HCT116 (cell line): ENCODE measurements around the gene C5orf46. TPM values are rescaled to one million over a fixed set of nuclear protein-coding genes. Genes with fewer than 3 reads are reported as not detected.

Source experiments
- ATAC-seq: fragments of 200-7000 bp; cut with Tn5 transposase; 2 replicates; pipeline ENCODE4 v1.9.1; 2020; ENCODE audit warnings: mild to moderate bottlenecking, moderate library complexity
- BruUV-seq: library from RNA; stranded (reverse); fragments of 400-500 nt; replicated peaks from 2 replicates; lab custom pipeline; 2021; lab: Mats Ljungman, UMichigan
- CTCF ChIA-PET: fragments of 300-600 bp; sonication (Branson Sonifier 250); formaldehyde crosslinking; loops from one replicate; lab custom pipeline; 2021; ENCODE audit warnings: antibody characterized with exemption; lab: Charles Lee
- POLR2A ChIA-PET: fragments of 300-600, 350-600 bp; sonication (Branson Sonifier 250); formaldehyde crosslinking; loops from one replicate; lab custom pipeline; 2021; ENCODE audit warnings: antibody characterized with exemption; lab: Charles Lee
- RAD21 ChIA-PET, 2 experiments: fragments of 300-600 bp; sonication (Branson Sonifier 250); formaldehyde crosslinking; loops; one replicate each; lab custom pipeline; 2023; ENCODE audit warnings: low total read pairs in 2 of 2; ENCODE audit not compliant: uncharacterized antibody in 2 of 2, unreplicated experiment in 2 of 2, low non-redundant PET in 1 of 2; lab: Charles Lee
- DNase-seq: peaks from one replicate; pipeline ENCODE4 v3.0.0-alpha.2; 2010; ENCODE audit warnings: low read depth, low spot score
- H2AFZ ChIP-seq: fragments of 200-600 bp; shearing (Covaris generic), sonication (generic); 2 replicates; pipeline ENCODE4 v1.6.1; 2017; ENCODE audit warnings: low read depth, mixed run types, mixed read lengths, antibody characterized with exemption, low read length; ENCODE audit not compliant: poor library complexity, severe bottlenecking
- H3K27ac ChIP-seq: 2 replicates; pipeline ENCODE4 v1.5.1; 2012; ENCODE audit warnings: low read depth, low read length
- H3K27me3 ChIP-seq: fragments of 200-600 bp; sonication (generic); 2 replicates; pipeline ENCODE4 v1.6.1; 2016; ENCODE audit warnings: mixed run types, low read length, mixed read lengths; ENCODE audit not compliant: insufficient read depth
- H3K36me3 ChIP-seq, 2 experiments: fragments of 200-500 bp in 1 of 2; fragments of 200-600 bp in 1 of 2; sonication (Bioruptor generic) in 1 of 2; sonication (generic) in 1 of 2; 2 replicates each; pipeline versions ENCODE4 v1.5.1 to v1.6.1; 2014 to 2016; ENCODE audit warnings: low read length in 2 of 2, inconsistent platforms in 1 of 2, mixed read lengths in 1 of 2, mixed run types in 1 of 2; ENCODE audit not compliant: insufficient read depth in 2 of 2, control insufficient read depth in 1 of 2
- H3K4me1 ChIP-seq, 2 experiments: fragments of 200-600 bp in 1 of 2; sonication (generic) in 1 of 2; 2 replicates each; pipeline versions ENCODE4 v1.5.1 to v1.6.1; 2012 to 2017; ENCODE audit warnings: low read length in 2 of 2, inconsistent platforms in 1 of 2, mild to moderate bottlenecking in 1 of 2, mixed read lengths in 1 of 2, mixed run types in 1 of 2, moderate library complexity in 1 of 2; ENCODE audit not compliant: insufficient read depth in 2 of 2, control insufficient read depth in 1 of 2
- H3K4me2 ChIP-seq: fragments of 200-600 bp; sonication (generic); 2 replicates; pipeline ENCODE4 v1.6.1; 2017; ENCODE audit warnings: mixed run types, low read length, mixed read lengths
- H3K4me3 ChIP-seq, 2 experiments: fragments of 200-600 bp in 1 of 2; sonication (generic) in 1 of 2; replicated peaks in 1 of 2; 2 replicates each; pipeline ENCODE4 v1.5.1; 2011 to 2016; ENCODE audit warnings: low read length in 2 of 2, control low read depth in 1 of 2, low read depth in 1 of 2, mild to moderate bottlenecking in 1 of 2, mixed read lengths in 1 of 2, mixed run types in 1 of 2
- H3K79me2 ChIP-seq: fragments of 200-600 bp; sonication (generic); 2 replicates; pipeline ENCODE4 v1.6.1; 2017; ENCODE audit warnings: mild to moderate bottlenecking, mixed run types, low read length, moderate library complexity, mixed read lengths; ENCODE audit not compliant: insufficient read depth
- H3K9ac ChIP-seq: fragments of 200-600 bp; sonication (generic); 2 replicates; pipeline ENCODE4 v1.6.1; 2016; ENCODE audit warnings: low read length, mixed read lengths
- H3K9me2 ChIP-seq: fragments of 200-600 bp; sonication (generic), shearing (Covaris generic); 2 replicates; pipeline ENCODE4 v1.6.1; 2017; ENCODE audit warnings: mixed run types, mild to moderate bottlenecking, moderate library complexity; ENCODE audit not compliant: insufficient read depth
- H3K9me3 ChIP-seq, 2 experiments: fragments of 200-500 bp in 1 of 2; fragments of 200-600 bp in 1 of 2; sonication (Bioruptor generic) in 1 of 2; sonication (generic) in 1 of 2; 2 replicates each; pipeline ENCODE4 v1.6.1; 2014 to 2017; ENCODE audit warnings: low read length in 2 of 2, mixed read lengths in 2 of 2, inconsistent platforms in 1 of 2, low read depth in 1 of 2, mild to moderate bottlenecking in 1 of 2, mixed run types in 1 of 2, moderate library complexity in 1 of 2; ENCODE audit not compliant: control insufficient read depth in 1 of 2, insufficient read depth in 1 of 2
- H4K20me1 ChIP-seq: fragments of 200-600 bp; sonication (generic), shearing (Covaris generic); 2 replicates; pipeline ENCODE4 v1.6.1; 2017; ENCODE audit warnings: mixed run types, mild to moderate bottlenecking, moderate library complexity; ENCODE audit not compliant: insufficient read depth
- CBX3 ChIP-seq: IDR thresholded peaks from 2 replicates; pipeline ENCODE4 v1.6.1; 2012; ENCODE audit warnings: low read depth
- ELF1 ChIP-seq: IDR thresholded peaks from 2 replicates; pipeline ENCODE4 v1.6.1; 2012; ENCODE audit warnings: low read depth, borderline replicate concordance
- EZH2 ChIP-seq: fragments of 200-600 bp; sonication (generic); IDR thresholded peaks from 2 replicates; pipeline ENCODE4 v1.6.1; 2017; ENCODE audit warnings: antibody characterized with exemption, mixed run types
- EZH2phosphoT487 ChIP-seq: fragments of 200-600 bp; IDR thresholded peaks from 2 replicates; pipeline ENCODE4 v1.6.1; 2018; ENCODE audit warnings: antibody characterized with exemption, borderline replicate concordance
- FOSL1 ChIP-seq: IDR thresholded peaks from 2 replicates; pipeline ENCODE4 v1.6.1; 2012; ENCODE audit warnings: low read depth
- JUND ChIP-seq: IDR thresholded peaks from 2 replicates; pipeline ENCODE4 v1.6.1; 2012
- RAD21 ChIP-seq: IDR thresholded peaks from 2 replicates; pipeline ENCODE4 v1.6.1; 2012; ENCODE audit warnings: low read depth, mild to moderate bottlenecking
- SP1 ChIP-seq: IDR thresholded peaks from 2 replicates; pipeline ENCODE4 v1.6.1; 2012; ENCODE audit warnings: low read depth
- SRF ChIP-seq: IDR thresholded peaks from 2 replicates; pipeline ENCODE4 v1.6.1; 2012; ENCODE audit warnings: low read depth
- YY1 ChIP-seq: IDR thresholded peaks from 2 replicates; pipeline ENCODE4 v1.6.1; 2011; ENCODE audit warnings: low read length, low read depth, moderate library complexity, mild to moderate bottlenecking; ENCODE audit not compliant: insufficient replicate concordance; ENCODE audit errors: extremely low read depth
- ZNF274 ChIP-seq: fragments of 200-500 bp; sonication (Bioruptor generic); IDR thresholded peaks from 2 replicates; pipeline ENCODE4 v1.6.1; 2014; ENCODE audit warnings: mild to moderate bottlenecking, low read depth, low read length, inconsistent platforms
- intact Hi-C: fragments of 100-400 bp; cut with micrococcal nuclease; formaldehyde crosslinking; loops from 2 replicates; pipeline ENCODE4 v1.10.0; 2022
- total RNA-seq: library from RNA; stranded (reverse); gene quantifications from one replicate; pipeline ENCODE4 v1.2.1, GENCODE V29; 2021; ENCODE audit not compliant: unreplicated experiment
- TF ChIP-seq, protein P1 (sequence below), 3 experiments: fragments of 200-600 bp in 1 of 3; sonication (generic) in 1 of 3; IDR thresholded peaks in 2 of 3; conservative IDR thresholded peaks in 1 of 3; 2 replicates each; pipeline ENCODE4 v1.5.1; 2012 to 2017; ENCODE audit warnings: low read depth in 2 of 3, low read length in 2 of 3, antibody characterized with exemption in 1 of 3, borderline replicate concordance in 1 of 3, control low read depth in 1 of 3, mild to moderate bottlenecking in 1 of 3, mixed read lengths in 1 of 3, mixed run types in 1 of 3, moderate library complexity in 1 of 3; ENCODE audit not compliant: insufficient read depth in 1 of 3
- TF ChIP-seq, protein P2 (sequence below): IDR thresholded peaks from 2 replicates; pipeline ENCODE4 v1.6.1; 2011; ENCODE audit warnings: mild to moderate bottlenecking, low read length, moderate library complexity; ENCODE audit not compliant: insufficient replicate concordance; ENCODE audit errors: extremely low read depth
- TF ChIP-seq, protein P3 (sequence below): IDR thresholded peaks from 2 replicates; pipeline ENCODE4 v1.6.1; 2012; ENCODE audit warnings: low read depth
- TF ChIP-seq, protein P4 (sequence below): IDR thresholded peaks from 2 replicates; pipeline ENCODE4 v1.6.1; 2012

C5orf46 gene
- total RNA-seq, 1 experiment from 2014 or later: not detected

DNA sequence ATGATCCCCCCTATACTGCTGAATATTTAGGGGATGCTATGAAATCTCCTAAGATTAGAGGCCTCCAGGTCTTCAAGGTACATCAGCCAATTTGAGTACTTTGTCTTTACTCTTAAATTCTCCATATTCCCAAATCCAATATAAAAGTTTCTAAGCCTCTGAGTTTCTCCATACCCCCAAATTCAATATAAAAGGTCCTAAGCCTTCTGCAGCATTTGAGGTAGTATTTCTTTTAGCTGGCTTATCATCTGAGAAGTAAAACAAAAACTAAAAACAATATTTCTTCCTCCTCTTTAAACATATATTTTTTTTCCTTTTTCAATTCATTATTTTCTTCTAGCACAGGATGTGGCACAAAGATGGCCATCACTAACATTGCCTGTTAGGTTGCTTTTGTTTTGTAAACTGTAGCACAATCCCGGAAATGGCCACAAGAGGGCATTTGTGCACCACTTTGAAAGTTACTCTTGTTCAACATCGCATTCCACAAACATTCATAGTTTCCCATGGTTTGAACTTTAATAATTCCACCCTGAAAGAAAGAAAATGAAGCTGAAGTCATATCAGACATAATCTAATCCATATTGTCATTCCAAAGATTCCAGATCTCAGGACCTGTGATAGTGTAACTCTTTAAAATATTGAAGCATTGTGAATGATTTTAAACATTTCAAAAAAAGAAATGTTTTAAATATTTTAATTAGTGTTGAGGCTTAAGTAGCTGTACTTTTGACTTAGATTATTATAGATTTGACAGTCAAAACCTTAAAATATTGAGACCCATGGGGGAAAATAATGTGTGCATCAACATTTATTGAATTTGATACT is 48.8 kb downstream of the C5orf46 start:
- no peak overlapping the region for H2AFZ ChIP-seq
- peaks cover 5% of the 10 kb centered on the region; the same call in 1 of the 2 replicates for H3K27me3 ChIP-seq
- no peak overlapping the region for H3K9ac ChIP-seq
- H3K4me2 ChIP-seq: no peak overlapping the region
- H3K9me3 ChIP-seq: no peaks in the 10 kb centered on the region
- ATAC-seq (peak; percentile 78), DNase-seq (peak; percentile 47)
- intact Hi-C loops: loop anchor here (1.0 to 5.0 kb wide), 2 partner anchors 78 to 250 kb away; no protein-coding TSS in a partner anchor
- no peaks in the 10 kb centered on the region for H4K20me1 ChIP-seq
- ChIA-PET RAD21 (no interaction called here), POLR2A (no interaction called here), CTCF (interaction anchor here (0.8 to 4.0 kb wide), 6 partner anchors 10 to 873 kb away, joined by 3 to 34 read pairs (median 4); no protein-coding TSS in a partner anchor)
- H3K36me3 ChIP-seq: no peaks in the 10 kb centered on the region
- no peaks in the 10 kb centered on the region for H3K4me1 ChIP-seq
- H3K79me2 ChIP-seq: no peaks in the 10 kb centered on the region
- H3K9me2 ChIP-seq: no peaks in the 10 kb centered on the region
- TF ChIP-seq SP1 (no peak), EZH2phosphoT487 (no peak), ZNF274 (no peak), ELF1 (no peak), JUND (no peak), RAD21 (peak; percentile 71), YY1 (no peak), CBX3 (no peak), SRF (no peak), EZH2 (no peak), FOSL1 (no peak)
- TF ChIP-seq, protein P1, sequence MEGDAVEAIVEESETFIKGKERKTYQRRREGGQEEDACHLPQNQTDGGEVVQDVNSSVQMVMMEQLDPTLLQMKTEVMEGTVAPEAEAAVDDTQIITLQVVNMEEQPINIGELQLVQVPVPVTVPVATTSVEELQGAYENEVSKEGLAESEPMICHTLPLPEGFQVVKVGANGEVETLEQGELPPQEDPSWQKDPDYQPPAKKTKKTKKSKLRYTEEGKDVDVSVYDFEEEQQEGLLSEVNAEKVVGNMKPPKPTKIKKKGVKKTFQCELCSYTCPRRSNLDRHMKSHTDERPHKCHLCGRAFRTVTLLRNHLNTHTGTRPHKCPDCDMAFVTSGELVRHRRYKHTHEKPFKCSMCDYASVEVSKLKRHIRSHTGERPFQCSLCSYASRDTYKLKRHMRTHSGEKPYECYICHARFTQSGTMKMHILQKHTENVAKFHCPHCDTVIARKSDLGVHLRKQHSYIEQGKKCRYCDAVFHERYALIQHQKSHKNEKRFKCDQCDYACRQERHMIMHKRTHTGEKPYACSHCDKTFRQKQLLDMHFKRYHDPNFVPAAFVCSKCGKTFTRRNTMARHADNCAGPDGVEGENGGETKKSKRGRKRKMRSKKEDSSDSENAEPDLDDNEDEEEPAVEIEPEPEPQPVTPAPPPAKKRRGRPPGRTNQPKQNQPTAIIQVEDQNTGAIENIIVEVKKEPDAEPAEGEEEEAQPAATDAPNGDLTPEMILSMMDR (IDR thresholded peaks at IDR 0.05 in 2 of 3, conservative IDR thresholded peaks at IDR 0.05 in 1 of 3; ENCODE audit: borderline replicate concordance in 1 of 3, insufficient read depth in 1 of 3, low read depth in 2 of 3, low read length in 2 of 3): peak; percentile 57 to 81 (median 76); a peak in 5 of 6 replicates
- TF ChIP-seq, protein P2, sequence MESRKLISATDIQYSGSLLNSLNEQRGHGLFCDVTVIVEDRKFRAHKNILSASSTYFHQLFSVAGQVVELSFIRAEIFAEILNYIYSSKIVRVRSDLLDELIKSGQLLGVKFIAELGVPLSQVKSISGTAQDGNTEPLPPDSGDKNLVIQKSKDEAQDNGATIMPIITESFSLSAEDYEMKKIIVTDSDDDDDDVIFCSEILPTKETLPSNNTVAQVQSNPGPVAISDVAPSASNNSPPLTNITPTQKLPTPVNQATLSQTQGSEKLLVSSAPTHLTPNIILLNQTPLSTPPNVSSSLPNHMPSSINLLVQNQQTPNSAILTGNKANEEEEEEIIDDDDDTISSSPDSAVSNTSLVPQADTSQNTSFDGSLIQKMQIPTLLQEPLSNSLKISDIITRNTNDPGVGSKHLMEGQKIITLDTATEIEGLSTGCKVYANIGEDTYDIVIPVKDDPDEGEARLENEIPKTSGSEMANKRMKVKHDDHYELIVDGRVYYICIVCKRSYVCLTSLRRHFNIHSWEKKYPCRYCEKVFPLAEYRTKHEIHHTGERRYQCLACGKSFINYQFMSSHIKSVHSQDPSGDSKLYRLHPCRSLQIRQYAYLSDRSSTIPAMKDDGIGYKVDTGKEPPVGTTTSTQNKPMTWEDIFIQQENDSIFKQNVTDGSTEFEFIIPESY: no peak
- TF ChIP-seq, protein P3, sequence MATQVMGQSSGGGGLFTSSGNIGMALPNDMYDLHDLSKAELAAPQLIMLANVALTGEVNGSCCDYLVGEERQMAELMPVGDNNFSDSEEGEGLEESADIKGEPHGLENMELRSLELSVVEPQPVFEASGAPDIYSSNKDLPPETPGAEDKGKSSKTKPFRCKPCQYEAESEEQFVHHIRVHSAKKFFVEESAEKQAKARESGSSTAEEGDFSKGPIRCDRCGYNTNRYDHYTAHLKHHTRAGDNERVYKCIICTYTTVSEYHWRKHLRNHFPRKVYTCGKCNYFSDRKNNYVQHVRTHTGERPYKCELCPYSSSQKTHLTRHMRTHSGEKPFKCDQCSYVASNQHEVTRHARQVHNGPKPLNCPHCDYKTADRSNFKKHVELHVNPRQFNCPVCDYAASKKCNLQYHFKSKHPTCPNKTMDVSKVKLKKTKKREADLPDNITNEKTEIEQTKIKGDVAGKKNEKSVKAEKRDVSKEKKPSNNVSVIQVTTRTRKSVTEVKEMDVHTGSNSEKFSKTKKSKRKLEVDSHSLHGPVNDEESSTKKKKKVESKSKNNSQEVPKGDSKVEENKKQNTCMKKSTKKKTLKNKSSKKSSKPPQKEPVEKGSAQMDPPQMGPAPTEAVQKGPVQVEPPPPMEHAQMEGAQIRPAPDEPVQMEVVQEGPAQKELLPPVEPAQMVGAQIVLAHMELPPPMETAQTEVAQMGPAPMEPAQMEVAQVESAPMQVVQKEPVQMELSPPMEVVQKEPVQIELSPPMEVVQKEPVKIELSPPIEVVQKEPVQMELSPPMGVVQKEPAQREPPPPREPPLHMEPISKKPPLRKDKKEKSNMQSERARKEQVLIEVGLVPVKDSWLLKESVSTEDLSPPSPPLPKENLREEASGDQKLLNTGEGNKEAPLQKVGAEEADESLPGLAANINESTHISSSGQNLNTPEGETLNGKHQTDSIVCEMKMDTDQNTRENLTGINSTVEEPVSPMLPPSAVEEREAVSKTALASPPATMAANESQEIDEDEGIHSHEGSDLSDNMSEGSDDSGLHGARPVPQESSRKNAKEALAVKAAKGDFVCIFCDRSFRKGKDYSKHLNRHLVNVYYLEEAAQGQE: no peak
- TF ChIP-seq, protein P4, sequence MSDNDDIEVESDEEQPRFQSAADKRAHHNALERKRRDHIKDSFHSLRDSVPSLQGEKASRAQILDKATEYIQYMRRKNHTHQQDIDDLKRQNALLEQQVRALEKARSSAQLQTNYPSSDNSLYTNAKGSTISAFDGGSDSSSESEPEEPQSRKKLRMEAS: no peak
- BruUV-seq: no TSS peak
- no peak overlapping the region for H3K4me3 ChIP-seq
- no peak overlapping the region for H3K27ac ChIP-seq
